Ramos (cell line): ENCODE results near the gene SAE1.

Experiments
- in situ Hi-C: fragments of 300-500 bp; cut with MboI; formaldehyde crosslinking; loops from one replicate; pipeline ENCODE4 v1.14.3; 2022; ENCODE audit warnings: low sequenced_read_pairs; ENCODE audit not compliant: unreplicated experiment

The SAE1 gene

DNA sequence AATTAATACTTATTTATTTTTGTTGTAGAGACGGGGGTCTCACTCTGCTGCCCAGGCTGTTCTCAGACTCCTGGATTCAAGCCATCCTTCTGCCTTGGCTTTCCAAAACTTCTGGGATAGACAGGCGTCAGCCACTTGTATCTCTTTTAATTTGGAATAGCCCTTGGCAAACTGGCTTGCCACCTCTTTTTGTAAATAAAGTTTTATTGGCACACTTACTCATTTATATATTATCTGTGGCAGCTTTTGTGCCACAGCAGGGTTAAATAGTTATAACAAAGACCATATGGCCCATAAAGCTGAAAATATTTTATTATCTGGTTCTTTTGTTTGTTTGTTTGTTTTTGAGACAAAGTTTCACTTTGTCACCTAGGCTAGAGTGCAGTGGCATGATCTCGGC lies 69.9 kb downstream of the SAE1 start:
- in situ Hi-C loops = no loop called here

DNA sequence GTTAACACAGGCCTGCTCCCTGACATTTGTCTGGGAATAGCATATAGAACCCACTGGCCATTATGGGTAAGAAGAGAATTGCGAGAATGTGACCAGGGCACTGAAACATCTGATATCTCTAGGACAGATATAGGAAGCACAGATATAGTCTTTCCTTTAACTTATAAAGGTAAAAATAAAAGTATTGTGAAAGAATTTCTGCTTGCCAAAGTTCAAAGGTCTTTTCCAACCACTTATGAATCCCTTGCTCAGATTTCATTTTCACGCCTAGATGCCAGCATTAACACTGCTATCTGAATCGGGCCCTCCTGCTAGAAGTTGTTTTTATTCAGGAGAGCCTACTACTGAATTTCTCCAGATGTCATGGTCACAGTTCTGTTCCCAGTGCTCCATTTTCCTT lies 72.6 kb downstream of the SAE1 start:
- in situ Hi-C loops = no loop called here

DNA sequence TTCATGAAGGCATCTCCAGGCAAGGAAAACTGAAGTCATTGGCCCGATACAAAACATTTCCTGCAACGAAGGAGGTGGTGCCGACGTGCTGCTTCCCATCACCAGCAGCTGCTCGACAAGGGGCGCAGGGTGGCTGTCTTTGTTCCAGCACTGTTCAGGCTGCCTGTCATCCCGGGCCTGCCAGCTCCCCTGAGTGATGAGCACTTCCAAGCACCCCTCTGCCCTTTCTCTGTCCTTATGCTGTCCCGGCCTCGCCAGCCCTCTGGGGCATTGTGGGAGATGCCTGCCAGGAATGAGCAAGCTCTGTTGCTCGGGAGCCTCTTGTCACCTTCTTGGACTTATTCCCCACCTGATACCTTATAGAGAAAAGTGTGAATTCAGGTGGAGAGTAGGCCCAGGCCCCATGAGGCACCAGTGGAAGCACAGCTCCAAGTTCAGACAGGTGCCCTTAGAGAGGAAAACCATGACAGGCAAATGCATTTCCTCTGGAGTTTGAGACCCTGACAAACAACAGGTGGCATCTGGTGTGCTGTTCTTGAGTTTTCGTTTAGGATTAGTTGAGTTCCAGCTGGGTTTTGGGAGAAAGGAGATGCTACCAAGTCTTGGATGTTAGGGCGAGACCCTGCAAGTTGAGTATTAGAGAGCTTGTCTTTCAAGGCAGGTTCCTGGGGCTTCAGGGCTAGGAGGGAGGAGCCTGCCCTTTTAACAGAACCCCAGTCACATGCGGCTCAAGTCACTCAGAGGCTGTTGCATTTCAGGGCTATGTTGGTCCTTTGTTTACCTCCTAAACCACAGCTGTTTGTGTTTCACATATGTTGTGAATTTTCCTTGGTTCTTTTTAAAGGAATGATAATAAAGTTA lies 78.9 kb downstream of the SAE1 start:
- in situ Hi-C loops = loop anchor here (5.0 kb wide), 1 partner anchor 38 kb away; no protein-coding TSS in a partner anchor

DNA sequence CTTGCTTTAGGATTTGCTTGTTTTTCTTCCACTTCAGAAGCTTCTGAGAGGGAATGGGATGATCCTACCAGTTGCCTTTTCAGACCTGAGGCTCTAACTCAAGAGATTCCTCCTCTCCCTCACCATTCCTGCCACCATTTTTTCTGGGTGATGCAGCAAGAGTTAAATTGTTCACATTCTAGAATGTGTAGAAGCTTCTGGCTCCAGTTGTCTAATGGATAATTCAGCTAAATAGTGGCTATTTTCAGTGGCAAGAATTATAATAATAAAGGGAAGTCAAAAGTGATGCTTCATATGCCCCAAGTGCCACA lies 79.5 kb downstream of the SAE1 start:
- in situ Hi-C loops = loop anchor here (5.0 kb wide), 1 partner anchor 37 kb away; no protein-coding TSS in a partner anchor

DNA sequence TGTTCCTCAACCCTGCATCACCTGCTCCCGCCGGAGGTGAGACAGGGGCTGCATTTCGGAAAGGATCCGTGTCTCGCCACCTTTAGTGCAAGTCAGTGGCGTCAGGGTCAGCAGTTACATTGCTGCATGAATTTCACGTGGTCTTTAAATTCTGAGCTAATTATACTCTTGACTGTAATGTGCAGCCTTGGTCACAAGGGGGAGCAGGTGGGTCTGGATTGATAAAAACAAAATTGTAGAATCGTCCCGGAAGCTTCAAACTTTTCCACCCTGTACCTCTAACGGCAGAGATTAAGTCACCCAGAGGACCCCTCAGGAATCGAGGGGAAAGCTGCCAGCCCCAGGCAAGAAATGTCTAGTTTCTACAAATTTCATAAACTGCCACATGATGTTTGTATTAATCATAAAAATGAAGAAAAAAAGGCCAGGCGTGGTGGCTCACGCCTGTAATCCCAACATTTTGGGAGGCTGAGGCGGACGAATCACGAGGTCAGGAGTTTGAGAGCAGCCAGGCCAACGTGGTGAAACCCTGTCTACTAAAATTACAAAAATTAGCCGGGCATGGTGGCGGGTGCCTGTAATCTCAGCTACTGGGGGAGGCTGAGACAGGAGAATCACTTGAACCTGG lies 80.2 kb downstream of the SAE1 start:
- in situ Hi-C loops = loop anchor here (5.0 kb wide), 1 partner anchor 36 kb away; no protein-coding TSS in a partner anchor

DNA sequence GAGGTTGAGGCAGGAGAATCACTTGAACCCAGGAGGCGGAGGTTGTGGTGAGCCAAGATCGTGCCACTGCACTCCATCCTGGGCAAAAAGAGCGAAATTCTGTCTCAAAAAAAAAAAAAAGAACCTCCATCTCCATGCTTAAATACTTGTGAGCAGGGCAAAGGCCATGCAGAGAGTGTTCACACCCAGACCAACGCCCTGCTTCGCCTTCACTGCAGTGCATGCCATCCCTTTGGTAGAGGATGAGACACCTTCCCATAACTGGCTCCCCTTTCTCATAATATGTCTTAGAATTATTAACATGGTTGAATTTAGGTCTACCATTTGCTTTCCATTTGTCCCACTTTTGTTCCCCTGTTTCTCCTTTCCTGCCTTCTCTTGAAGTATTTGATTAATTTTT lies 84.9 kb downstream of the SAE1 start:
- in situ Hi-C loops = no loop called here

DNA sequence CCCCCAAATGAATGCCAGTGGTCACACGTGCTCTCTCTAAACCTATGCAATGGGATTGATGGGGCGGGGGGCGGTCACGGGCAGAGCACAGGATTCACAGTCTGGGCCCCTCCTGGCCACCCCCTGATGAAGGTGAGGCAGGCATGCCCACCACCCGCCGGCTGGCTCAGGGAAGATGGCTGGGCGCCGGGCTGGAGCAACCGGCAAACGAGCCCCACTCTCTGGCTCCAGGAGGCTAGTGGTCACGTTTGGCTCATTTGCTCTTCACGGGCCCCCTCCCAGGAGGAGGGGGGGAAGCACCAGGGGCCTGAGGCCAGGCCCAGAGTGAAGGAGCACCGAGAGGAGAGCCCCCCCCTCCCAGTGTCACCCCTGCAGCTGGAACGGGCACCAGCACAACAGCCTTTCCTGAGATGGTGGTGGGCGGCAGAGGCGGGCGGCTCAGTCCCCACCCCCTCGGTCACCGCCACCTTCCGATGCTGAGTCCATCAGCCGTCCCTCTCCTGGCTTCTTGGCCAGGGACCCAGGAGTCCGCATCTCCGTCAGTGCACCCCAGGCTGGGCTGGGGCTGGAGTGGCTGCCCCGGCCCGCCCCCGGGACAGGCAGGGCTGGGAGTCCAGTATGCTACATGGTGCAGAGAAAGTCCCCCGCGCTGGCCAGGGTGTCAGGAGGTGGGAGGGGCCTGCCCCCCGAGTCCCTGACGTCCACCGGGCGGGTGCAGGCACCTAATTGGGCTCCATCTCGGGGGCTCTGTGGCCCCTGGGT lies 90.6 kb downstream of the SAE1 start:
- in situ Hi-C loops = no loop called here

DNA sequence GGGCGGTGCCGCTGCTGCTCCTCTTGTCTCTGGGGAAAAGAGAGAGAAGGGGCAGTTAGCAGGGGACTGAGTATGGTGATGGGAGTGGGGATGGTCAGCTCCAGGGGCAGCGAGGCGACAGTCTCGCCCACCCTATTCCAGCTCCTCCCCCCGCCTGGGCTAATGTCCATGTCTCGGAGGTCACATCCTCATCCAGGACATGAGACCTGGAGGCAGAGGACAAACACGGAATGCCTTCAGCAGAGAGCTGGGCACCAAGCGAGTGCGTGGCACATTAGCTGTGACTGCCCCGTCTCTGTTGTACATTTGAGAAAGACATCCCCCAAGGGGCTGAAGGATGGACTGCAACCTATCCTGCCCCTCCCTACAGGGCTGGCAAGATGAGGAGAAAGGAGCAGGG lies 91.3 kb downstream of the SAE1 start:
- in situ Hi-C loops = no loop called here

DNA sequence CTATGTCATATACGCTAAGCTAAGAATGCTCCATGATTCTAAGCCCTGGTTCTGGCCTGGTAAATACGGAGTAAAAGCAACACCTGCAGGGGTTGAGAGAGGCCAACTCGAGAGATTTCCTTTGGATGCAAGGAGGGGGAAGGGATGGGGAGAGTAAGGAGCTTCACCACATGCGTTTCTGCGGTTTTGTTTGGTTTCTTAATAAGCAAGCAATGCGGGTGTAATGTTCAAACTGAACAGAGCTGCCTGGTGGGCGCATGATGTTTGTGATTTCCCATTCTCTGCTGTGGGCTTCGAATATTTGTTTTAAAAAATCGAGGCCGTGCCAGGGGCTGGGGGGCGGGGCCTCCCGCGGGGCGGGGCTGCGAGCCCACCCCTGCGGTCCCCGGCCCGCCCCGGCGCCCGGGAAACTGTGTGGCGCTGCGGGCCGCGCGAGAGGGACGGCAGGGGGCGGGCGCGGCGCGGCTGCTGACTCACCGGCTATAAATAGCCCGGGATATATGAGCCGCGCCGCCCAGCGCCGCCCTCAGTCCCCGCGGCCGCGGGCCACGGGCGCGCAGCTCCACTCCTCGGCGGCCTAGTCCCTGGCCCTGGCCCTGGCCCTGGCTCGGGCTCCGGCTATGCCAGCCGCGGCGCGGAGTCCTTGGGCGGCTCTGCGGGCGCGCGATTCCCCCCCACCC lies 95.3 kb downstream of the SAE1 start:
- in situ Hi-C loops = no loop called here

DNA sequence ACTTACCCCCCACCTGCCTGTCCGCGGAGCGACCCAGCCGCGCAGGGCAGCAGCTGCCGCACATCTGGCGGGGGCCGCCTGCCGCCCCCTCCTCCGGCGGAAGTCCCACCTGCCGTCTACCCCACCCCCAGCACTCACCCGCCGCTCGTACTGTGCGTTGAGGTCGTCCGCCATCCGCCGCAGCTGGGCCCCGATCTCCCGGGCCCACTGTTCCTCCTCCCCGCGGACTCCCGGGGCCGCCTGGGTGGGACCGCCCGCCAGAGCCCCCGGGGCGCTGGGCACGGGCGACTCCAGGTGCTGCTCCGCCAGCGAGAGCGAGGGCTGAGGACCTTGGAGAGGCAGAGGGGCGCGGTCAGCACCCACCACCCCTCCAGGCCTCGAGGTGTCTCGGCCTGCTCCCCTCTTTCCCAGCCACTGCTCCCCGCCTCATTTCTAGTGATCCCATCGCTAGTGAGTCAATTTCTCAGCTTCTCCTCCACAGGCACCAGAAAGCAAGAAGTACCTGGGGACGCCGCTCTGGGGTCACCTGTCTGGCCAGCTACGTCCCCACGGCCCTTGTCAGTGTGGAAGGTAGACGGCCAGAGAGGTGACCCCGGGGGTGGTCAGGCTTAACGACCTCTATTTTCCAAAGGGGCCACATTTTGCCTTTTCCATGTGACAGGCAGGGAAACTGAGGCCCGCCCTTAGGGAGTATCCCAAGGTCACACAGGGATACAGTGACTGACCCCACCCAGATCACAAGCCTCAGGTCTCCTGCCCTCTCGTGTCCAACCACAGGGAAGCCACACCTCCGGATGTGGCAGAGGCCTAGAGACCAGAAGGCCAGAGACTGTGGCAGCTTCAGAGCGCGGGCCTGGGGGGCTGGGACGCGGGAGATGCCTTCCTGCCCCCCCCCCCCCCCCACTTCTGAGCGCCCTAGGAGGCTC lies 96.1 kb downstream of the SAE1 start:
- in situ Hi-C loops = no loop called here

DNA sequence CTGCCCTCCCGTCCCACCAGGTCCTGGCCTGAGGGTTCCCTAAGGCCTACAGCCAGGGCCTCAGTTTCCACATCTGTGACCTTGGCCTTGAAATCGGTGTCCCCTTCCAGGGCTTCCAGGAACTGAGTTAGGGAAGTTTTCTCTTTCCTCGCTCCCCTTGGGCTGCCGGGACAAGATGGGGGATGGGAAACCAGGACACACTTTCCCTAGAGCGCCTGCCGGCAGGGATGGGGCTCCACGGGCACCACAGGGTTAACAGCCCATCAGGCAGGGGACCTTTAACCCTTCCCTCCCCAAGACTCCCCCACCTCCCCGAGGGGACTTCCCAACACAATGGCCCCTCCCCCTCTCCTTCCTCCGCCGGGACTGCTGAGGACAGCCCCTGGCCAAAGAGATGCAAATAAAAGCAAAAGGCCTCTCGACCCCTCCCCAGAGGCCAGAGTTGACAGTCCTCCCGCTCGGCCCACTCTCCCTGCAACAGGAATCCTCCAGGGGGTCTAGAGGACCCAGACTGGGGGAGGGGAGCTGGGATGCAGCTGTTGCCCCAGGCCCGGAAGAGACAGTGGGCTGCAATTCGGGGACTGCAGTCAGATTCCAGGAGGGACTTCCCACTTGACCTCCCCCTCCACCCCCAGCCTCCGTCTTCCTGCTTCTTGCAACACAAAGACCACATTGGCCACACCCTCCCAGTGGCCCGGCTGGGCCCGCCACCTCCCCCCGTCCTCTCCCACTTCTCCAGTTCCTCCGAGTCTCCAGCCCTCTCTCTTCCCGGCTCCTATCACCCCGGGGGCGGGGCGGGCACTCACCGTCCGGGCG lies 96.9 kb downstream of the SAE1 start:
- in situ Hi-C loops = no loop called here

DNA sequence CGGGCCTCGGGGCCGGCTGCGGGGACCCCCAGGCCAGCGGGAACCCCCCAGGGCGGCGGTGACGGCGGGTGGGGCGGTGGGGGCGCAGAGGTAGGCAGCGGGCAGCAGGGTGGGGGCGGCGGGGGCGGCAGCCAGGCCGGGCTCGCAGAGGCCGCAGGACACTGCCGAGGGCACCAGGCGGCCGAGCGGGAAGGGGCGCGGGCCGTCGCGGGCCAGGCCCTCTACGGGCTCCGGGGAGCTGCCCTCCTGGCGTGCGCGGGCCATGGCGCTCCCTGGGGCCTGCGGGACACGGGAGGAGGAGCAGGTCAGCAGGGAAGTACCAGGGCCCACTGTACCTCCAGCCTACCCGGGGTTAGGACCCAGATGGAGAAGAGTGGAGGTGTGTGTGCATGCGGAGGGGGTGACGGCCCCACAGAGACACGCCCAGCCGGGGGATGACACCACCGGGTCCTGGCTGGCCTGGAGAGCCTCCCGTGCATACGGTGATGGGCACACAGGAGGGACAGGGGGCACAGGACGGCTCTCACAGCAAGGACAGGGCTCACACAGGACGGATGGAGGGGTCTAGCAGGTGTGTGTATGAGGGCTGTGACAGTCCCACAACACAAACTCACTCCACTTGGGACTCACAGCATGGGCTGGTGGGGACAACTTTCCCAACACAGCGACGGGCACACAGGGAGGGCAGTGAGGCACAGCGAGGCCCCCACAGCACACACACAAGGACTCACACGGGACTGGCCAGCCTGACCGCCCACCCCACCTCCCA lies 97.7 kb downstream of the SAE1 start:
- in situ Hi-C loops = no loop called here

DNA sequence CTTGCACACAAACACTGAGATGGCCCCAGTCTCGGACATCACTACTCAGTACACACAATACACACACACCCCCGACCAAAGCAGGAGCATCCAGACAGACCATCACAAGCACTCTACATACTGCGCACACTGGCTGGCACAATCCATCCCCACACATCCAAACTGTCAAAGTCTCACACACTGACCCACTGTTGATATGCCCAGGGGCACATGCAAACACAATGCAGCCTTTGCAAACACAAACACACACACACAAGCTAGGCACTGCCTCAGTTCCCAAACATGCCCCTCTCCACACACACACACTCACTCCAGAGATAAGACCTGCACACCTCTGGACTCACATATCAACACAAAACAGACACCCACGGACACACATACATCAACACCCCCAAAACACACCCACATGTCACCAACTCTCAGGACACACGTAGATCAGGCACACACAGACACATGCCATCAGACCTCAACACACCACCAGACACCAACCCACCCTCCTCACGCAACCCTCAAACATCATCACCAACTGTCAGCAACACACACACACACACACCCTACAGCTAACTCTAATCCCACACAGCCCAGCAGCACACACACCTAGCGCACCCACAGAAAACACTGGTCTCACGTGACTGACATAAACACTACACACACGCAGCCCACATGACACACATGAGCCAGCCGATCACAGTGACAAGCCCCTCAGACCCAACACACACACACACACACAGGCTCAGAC lies 98.5 kb downstream of the SAE1 start:
- in situ Hi-C loops = no loop called here

DNA sequence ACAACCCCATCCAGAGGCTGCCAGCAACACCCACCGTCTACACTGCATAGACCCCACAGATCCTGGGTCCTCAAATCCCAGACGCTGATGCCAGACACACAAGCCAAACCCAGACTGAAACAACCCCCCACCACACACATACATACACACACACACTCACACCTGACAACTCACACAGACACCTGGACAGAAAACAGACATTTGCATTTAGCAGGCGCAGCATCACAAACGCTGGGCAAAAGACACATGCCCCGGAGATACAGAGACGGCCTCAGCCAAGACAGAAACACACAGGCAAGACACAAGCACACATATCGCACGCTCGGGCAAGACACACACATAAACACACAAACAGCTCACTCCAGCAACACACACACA lies 99.0 kb downstream of the SAE1 start:
- in situ Hi-C loops = no loop called here

DNA sequence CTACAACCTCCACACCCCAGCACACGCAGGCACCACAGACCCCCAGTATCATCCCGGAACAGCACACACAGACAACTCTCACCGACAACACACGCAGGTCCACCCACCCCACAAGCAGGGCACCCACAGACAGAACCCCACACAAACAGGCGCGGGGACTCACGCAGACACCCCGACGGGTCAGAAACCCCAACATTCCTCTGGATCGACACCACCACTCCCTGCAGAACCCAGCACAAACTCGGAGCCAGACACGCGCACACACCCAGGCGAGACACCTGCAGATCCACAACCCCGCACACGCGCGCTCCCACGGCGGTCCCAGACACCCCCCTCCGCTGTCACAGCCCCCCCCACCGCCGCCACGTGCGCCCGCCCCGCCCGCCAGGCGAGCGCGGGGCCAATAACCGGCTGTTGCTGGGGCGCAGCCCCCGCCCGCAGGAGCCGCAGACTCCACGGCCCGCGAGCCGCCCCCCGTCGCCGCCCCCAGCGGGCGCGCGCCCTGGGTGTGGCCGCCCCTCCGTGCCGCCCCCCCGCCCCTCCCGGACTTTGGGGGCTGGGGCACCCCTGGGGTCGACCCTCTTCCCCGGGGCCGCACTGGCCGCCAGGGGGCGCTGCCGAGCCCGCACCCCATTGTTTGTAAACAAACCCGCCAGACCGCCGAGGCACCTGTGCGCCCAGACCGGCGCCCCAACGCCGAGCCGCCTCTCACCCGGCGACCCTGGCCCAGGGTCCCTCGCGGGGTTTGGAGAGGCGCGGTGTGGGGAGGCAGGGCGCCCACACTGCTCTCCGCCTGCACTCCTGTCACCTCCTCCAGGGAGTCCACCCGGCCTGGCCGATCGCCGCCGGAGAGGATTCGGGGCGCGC lies 99.7 kb downstream of the SAE1 start:
- in situ Hi-C loops = no loop called here

DNA sequence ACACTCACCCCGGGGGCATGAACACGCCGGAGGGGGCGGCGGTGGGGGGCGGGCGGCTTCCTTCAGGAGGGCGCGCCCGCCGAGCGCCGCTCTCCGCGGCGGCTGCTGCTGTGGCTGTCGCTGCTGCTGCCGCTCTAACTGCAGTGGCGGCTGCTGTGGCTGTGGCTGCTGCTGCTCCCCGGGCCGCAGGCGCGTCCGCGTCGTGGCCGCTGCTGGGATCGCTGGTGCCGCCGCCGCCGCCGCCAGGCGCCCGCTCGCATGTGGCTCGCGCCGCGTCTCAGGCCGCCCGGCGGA lies 100.2 kb downstream of the SAE1 start, which contains the start of gene BBC3:
TSS of gene BBC3 (minus strand) at position 279 of the 294 bp plus-strand sequence. CDS start 2,768 bp downstream, outside the sequence.
- in situ Hi-C loops = no loop called here
